HepG2 (cell line): Measurements from ENCODE around the gene CYBC1. TPM values are rescaled to one million over a fixed set of nuclear protein-coding genes. Genes with fewer than 3 reads are reported as not detected.
A peak's percentile ranks its signal among the peaks of the same experiment; 100 is the strongest.

Source experiments
- ARNT ChIP-seq: fragments of 450-650 bp; IDR thresholded peaks from 2 replicates; pipeline ENCODE4 v1.6.1; 2017
- FOXJ3 ChIP-seq: sonication (generic); formaldehyde crosslinking; IDR thresholded peaks from 2 replicates; pipeline ENCODE4 v1.4.0; 2020; ENCODE audit warnings: missing genetic modification reagents, mild to moderate bottlenecking, borderline replicate concordance
- GATAD1 ChIP-seq: IDR thresholded peaks from 2 replicates; pipeline ENCODE4 v1.6.1; 2016; ENCODE audit warnings: missing genetic modification reagents, missing compliant biosample characterization
- HDAC6 ChIP-seq: fragments of 200-600 bp; sonication (generic); IDR thresholded peaks from 2 replicates; pipeline ENCODE4 v1.7.0; 2017; ENCODE audit warnings: mild to moderate bottlenecking, antibody characterized with exemption, low read length, low read depth
- IKZF1 ChIP-seq: fragments of 450-650 bp; IDR thresholded peaks from 2 replicates; pipeline ENCODE4 v1.7.1; 2016
- KDM5B ChIP-seq: sonication (generic); formaldehyde crosslinking; IDR thresholded peaks from 2 replicates; pipeline ENCODE4 v1.4.0; 2020; ENCODE audit warnings: missing genetic modification reagents, mild to moderate bottlenecking, borderline replicate concordance
- KMT2B ChIP-seq: IDR thresholded peaks from 2 replicates; pipeline ENCODE4 v1.6.1; 2016; ENCODE audit warnings: missing genetic modification reagents, missing compliant biosample characterization
- MIER3 ChIP-seq: IDR thresholded peaks from 2 replicates; pipeline ENCODE4 v1.6.1; 2016; ENCODE audit warnings: missing compliant biosample characterization, borderline replicate concordance
- MTF2 ChIP-seq: sonication (generic); formaldehyde crosslinking; IDR thresholded peaks from 2 replicates; pipeline ENCODE4 v1.5.0; 2020; ENCODE audit warnings: missing genetic modification reagents, borderline replicate concordance
- NFE2L2 ChIP-seq: fragments of 150-350 bp; IDR thresholded peaks from 2 replicates; pipeline ENCODE4 v1.6.1; 2014; ENCODE audit warnings: low read length
- NFYB ChIP-seq: sonication (generic); formaldehyde crosslinking; IDR thresholded peaks from 2 replicates; pipeline ENCODE4 v1.4.0; 2020; ENCODE audit warnings: missing genetic modification reagents
- NR1H2 ChIP-seq: sonication (generic); formaldehyde crosslinking; IDR thresholded peaks from 2 replicates; pipeline ENCODE4 v1.8.1; 2022; ENCODE audit warnings: low read depth, missing genetic modification reagents, borderline replicate concordance
- NR2F6 ChIP-seq, 2 experiments: IDR thresholded peaks; 2 replicates each; pipeline ENCODE4 v1.6.1; 2016; ENCODE audit warnings: antibody characterized with exemption in 1 of 2, mild to moderate bottlenecking in 1 of 2
- RAD21 ChIP-seq: fragments of 450-650 bp; formaldehyde crosslinking; IDR thresholded peaks from 2 replicates; pipeline ENCODE4 v1.5.0; 2020; ENCODE audit warnings: mild to moderate bottlenecking
- ZEB1 ChIP-seq: IDR thresholded peaks from 2 replicates; pipeline ENCODE4 v1.6.1; 2012; ENCODE audit warnings: mild to moderate bottlenecking, low read depth, inconsistent platforms; ENCODE audit not compliant: insufficient replicate concordance
- ZFY ChIP-seq: sonication (generic); formaldehyde crosslinking; IDR thresholded peaks from 2 replicates; pipeline ENCODE4 v1.4.0; 2020; ENCODE audit warnings: missing genetic modification reagents
- ZNF282 ChIP-seq: fragments of 450-650 bp; IDR thresholded peaks from 2 replicates; pipeline ENCODE4 v1.6.1; 2018; ENCODE audit not compliant: partially characterized antibody
- ZNF296 ChIP-seq: sonication (generic); formaldehyde crosslinking; conservative IDR thresholded peaks from 2 replicates; pipeline ENCODE4 v1.5.0; 2020; ENCODE audit warnings: mild to moderate bottlenecking, missing genetic modification reagents
- ZNF329 ChIP-seq: sonication (generic); formaldehyde crosslinking; IDR thresholded peaks from 2 replicates; pipeline ENCODE4 v1.9.0; 2021; ENCODE audit warnings: low read depth, mild to moderate bottlenecking, missing genetic modification reagents
- ZNF746 ChIP-seq: sonication (generic); formaldehyde crosslinking; IDR thresholded peaks from 2 replicates; pipeline ENCODE4 v1.8.0; 2022; ENCODE audit warnings: mild to moderate bottlenecking, missing genetic modification reagents
- ZSCAN20 ChIP-seq: sonication (generic); formaldehyde crosslinking; IDR thresholded peaks from 2 replicates; pipeline ENCODE4 v1.4.0; 2020; ENCODE audit warnings: missing genetic modification reagents, mild to moderate bottlenecking, borderline replicate concordance
- polyA plus RNA-seq, 8 experiments: library from polyadenylated mRNA; depleted of rRNA in 3 of 8; stranded (reverse) in 7 of 8; unstranded in 1 of 8; fragments of >200 nt; fragmentation: Illumina TruSeq in 4 of 8; extraction: Trizol in 4 of 8; gene quantifications; 2 replicates each; pipeline versions ENCODE4 v1.2.1 to v1.2.3, GENCODE V29; 2011 to 2016; ENCODE audit warnings: low read depth in 4 of 8, missing spikeins in 1 of 8, mixed read lengths in 1 of 8; ENCODE audit not compliant: insufficient read depth in 1 of 8
- total RNA-seq, 5 experiments: library from RNA; depleted of rRNA; stranded (reverse); fragments of >200 nt; fragmentation: Illumina TruSeq; extraction: Trizol; gene quantifications; 2 replicates each; pipeline ENCODE4 v1.2.3, GENCODE V29; 2016; ENCODE audit warnings: low read depth in 1 of 5
- TF ChIP-seq, protein P1 (sequence below): IDR thresholded peaks from 2 replicates; pipeline ENCODE4 v1.6.1; 2016; ENCODE audit warnings: low read depth, borderline replicate concordance
- TF ChIP-seq, protein P2 (sequence below): sonication (generic); formaldehyde crosslinking; IDR thresholded peaks from 2 replicates; pipeline ENCODE4 v1.9.0; 2021; ENCODE audit warnings: missing genetic modification reagents, borderline replicate concordance
- TF ChIP-seq, protein P3 (sequence below): sonication (generic); formaldehyde crosslinking; IDR thresholded peaks from 2 replicates; pipeline ENCODE4 v1.4.0; 2020; ENCODE audit warnings: mild to moderate bottlenecking, missing genetic modification reagents
- TF ChIP-seq, protein P4 (sequence below): IDR thresholded peaks from 2 replicates; pipeline ENCODE4 v1.6.1; 2016

Gene CYBC1
- total and polyA plus RNA-seq, 2 of the 13 experiments (the other 11 are each of a cell fraction or from before 2014, with no cell fraction given), result 43.4 to 44.1 TPM

DNA sequence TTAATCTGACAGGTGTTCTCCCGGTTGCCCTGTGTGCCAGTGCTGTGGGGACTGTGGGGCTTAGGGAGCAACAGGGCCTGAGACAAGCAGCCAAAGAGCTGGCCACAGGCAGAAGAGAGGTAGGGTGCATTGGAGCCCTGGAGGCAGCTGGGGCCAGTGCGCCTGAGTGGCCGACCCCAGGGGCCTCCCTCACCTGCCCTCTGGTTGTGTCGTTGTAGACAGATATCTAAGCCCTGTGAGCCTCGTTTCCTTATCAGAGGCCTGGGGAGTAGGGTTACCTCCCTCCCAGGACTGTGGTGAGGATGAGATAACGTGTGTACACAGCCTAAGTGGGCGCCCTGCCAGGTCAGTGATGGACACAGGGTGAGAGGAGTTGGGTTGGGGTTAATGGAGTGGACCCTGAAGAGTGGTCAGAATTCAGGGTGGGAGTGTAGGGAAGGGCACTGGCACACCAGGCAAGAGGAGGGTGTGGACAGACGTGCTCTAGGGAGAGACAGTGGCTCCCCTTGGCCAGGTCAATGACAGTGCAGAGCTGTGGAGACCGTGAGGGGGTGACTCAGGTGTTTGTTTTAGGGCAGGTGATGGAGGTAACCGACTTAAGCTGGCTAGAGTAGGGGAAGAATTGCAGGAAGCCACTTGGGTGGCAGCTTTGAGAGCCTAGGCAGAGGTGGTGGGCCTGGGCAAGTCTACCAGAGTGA, 11.4 kb upstream of the CYBC1 start (continued):
- TF ChIP-seq KDM5B (peak; percentile 74; the same call in 1 of the 2 replicates), NFYB (CRISPR knock-in tag) (no peak), ZNF282 (no peak), ARNT (no peak), KMT2B (CRISPR knock-in tag) (0 out of 2 replicates have a peak, but pooled peaks have one; percentile 38), NFE2L2 (no peak), HDAC6 (no peak), FOXJ3 (CRISPR knock-in tag) (peak; percentile 62; the same call in 1 of the 2 replicates), MTF2 (CRISPR knock-in tag) (no peak), ZNF746 (CRISPR knock-in tag) (peak; percentile 90), ZNF296 (CRISPR knock-in tag) (peak; percentile 76; the same call in 1 of the 2 replicates), MIER3 (CRISPR knock-in tag) (no peak; the same call in 1 of the 2 replicates), ZNF329 (CRISPR knock-in tag) (no peak), GATAD1 (CRISPR knock-in tag) (0 out of 2 replicates have a peak, but pooled peaks have one; percentile 36), ZSCAN20 (CRISPR knock-in tag) (peak; percentile 61; the same call in 1 of the 2 replicates), IKZF1 (no peak), ZFY (0 out of 2 replicates have a peak, but pooled peaks have one; percentile 54), NR1H2 (no peak), RAD21 (CRISPR knock-in tag) (no peak), NR2F6 (IDR thresholded peaks at IDR 0.05) (peak; percentile 57), NR2F6 (CRISPR knock-in tag; IDR thresholded peaks at IDR 0.05) (peak; percentile 46; the same call in 1 of the 2 replicates), ZEB1 (peak; percentile 64)
- TF ChIP-seq, protein P1, sequence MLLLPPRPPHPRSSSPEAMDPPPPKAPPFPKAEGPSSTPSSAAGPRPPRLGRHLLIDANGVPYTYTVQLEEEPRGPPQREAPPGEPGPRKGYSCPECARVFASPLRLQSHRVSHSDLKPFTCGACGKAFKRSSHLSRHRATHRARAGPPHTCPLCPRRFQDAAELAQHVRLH (CRISPR knock-in tag), result peak; percentile 25; the same call in 1 of the 2 replicates
- TF ChIP-seq, protein P2, sequence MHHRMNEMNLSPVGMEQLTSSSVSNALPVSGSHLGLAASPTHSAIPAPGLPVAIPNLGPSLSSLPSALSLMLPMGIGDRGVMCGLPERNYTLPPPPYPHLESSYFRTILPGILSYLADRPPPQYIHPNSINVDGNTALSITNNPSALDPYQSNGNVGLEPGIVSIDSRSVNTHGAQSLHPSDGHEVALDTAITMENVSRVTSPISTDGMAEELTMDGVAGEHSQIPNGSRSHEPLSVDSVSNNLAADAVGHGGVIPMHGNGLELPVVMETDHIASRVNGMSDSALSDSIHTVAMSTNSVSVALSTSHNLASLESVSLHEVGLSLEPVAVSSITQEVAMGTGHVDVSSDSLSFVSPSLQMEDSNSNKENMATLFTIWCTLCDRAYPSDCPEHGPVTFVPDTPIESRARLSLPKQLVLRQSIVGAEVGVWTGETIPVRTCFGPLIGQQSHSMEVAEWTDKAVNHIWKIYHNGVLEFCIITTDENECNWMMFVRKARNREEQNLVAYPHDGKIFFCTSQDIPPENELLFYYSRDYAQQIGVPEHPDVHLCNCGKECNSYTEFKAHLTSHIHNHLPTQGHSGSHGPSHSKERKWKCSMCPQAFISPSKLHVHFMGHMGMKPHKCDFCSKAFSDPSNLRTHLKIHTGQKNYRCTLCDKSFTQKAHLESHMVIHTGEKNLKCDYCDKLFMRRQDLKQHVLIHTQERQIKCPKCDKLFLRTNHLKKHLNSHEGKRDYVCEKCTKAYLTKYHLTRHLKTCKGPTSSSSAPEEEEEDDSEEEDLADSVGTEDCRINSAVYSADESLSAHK (CRISPR knock-in tag), result no peak
- TF ChIP-seq, protein P3, sequence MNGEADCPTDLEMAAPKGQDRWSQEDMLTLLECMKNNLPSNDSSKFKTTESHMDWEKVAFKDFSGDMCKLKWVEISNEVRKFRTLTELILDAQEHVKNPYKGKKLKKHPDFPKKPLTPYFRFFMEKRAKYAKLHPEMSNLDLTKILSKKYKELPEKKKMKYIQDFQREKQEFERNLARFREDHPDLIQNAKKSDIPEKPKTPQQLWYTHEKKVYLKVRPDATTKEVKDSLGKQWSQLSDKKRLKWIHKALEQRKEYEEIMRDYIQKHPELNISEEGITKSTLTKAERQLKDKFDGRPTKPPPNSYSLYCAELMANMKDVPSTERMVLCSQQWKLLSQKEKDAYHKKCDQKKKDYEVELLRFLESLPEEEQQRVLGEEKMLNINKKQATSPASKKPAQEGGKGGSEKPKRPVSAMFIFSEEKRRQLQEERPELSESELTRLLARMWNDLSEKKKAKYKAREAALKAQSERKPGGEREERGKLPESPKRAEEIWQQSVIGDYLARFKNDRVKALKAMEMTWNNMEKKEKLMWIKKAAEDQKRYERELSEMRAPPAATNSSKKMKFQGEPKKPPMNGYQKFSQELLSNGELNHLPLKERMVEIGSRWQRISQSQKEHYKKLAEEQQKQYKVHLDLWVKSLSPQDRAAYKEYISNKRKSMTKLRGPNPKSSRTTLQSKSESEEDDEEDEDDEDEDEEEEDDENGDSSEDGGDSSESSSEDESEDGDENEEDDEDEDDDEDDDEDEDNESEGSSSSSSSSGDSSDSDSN (CRISPR knock-in tag), result peak; percentile 51
- TF ChIP-seq, protein P4, sequence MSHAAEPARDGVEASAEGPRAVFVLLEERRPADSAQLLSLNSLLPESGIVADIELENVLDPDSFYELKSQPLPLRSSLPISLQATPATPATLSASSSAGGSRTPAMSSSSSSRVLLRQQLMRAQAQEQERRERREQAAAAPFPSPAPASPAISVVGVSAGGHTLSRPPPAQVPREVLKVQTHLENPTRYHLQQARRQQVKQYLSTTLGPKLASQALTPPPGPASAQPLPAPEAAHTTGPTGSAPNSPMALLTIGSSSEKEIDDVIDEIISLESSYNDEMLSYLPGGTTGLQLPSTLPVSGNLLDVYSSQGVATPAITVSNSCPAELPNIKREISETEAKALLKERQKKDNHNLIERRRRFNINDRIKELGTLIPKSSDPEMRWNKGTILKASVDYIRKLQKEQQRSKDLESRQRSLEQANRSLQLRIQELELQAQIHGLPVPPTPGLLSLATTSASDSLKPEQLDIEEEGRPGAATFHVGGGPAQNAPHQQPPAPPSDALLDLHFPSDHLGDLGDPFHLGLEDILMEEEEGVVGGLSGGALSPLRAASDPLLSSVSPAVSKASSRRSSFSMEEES (CRISPR knock-in tag), result 0 out of 2 replicates have a peak, but pooled peaks have one; percentile 23
